Measurements from ENCODE around the gene SH3RF3. TPM values are rescaled to one million over a fixed set of nuclear protein-coding genes. Genes with fewer than 3 reads are reported as not detected.

Gene SH3RF3
- total RNA-seq, 2 donors from 2014 or later: 1.5 to 1.8 TPM

DNA sequence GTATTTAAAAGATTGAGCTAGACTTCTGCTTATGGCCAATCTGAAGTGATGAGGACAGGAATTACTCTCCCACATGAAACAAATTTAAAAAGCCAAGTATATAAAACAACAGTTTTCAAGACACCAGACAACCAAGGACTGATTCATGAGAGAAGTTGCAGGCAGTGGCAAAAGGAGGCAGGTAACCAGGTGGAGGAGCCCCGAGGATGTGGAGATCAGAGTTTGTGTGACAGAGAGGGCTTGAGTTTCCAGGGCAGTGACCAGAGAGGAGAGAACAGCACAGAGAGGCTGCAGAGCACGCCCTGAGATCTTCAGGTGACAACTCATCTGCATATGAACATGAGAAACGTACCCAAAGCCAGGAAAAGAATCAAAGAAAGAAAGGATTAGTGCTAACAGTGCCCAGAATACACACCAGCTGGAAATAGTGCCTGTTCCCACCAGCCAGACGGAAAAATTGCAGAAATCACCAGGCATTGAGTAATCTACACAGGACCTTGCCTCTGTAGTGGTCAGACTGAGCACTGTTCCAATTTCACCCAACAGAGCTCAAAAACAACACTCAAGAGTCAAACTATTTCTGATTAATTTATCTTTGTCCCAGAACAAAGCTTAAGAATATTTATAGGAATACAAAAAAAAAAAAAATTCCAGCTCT lies 311.6 kb downstream of the SH3RF3 start:
- WGBS, 2 experiments (ENCODE audit: insufficient coverage in 1 of 2, insufficient read length in 1 of 2): 81 to 84% methylated on average over 4 of the region's 4 CpGs
- H3K4me3 Mint-ChIP-seq: no peak overlapping the region
- no peaks in the 10 kb centered on the region for H3K27me3 Mint-ChIP-seq (ENCODE audit: insufficient read depth)
- TF ChIP-seq, protein P1, sequence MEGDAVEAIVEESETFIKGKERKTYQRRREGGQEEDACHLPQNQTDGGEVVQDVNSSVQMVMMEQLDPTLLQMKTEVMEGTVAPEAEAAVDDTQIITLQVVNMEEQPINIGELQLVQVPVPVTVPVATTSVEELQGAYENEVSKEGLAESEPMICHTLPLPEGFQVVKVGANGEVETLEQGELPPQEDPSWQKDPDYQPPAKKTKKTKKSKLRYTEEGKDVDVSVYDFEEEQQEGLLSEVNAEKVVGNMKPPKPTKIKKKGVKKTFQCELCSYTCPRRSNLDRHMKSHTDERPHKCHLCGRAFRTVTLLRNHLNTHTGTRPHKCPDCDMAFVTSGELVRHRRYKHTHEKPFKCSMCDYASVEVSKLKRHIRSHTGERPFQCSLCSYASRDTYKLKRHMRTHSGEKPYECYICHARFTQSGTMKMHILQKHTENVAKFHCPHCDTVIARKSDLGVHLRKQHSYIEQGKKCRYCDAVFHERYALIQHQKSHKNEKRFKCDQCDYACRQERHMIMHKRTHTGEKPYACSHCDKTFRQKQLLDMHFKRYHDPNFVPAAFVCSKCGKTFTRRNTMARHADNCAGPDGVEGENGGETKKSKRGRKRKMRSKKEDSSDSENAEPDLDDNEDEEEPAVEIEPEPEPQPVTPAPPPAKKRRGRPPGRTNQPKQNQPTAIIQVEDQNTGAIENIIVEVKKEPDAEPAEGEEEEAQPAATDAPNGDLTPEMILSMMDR (conservative IDR thresholded peaks at IDR 0.05): no peak
- DNase-seq: peak; percentile 28
- H3K4me3 ChIP-seq (ENCODE audit: low read length): no peak overlapping the region
- H3K9me3 Mint-ChIP-seq: peaks cover 44% of the 10 kb centered on the region
- no peaks in the 10 kb centered on the region for H3K4me1 ChIP-seq (ENCODE audit: control insufficient read depth, insufficient read depth, low read length)
- no peaks in the 10 kb centered on the region for H3K36me3 ChIP-seq (ENCODE audit: control insufficient read depth, insufficient read depth, low read length)
- H3K27me3 ChIP-seq (ENCODE audit: control insufficient read depth, insufficient read depth, low read length, poor library complexity, severe bottlenecking): no peaks in the 10 kb centered on the region
- H3K9me3 ChIP-seq (ENCODE audit: control insufficient read depth, low read length): peaks cover 34% of the 10 kb centered on the region
- H3K27ac ChIP-seq (ENCODE audit: low read depth, low read length): no peak overlapping the region
- H3K9ac ChIP-seq (ENCODE audit: extremely low read depth, low read length, poor library complexity, severe bottlenecking): no peak overlapping the region
- peaks cover 29% of the 10 kb centered on the region for H3K4me1 Mint-ChIP-seq
- no peak overlapping the region for H3K27ac Mint-ChIP-seq
- peaks cover 9% of the 10 kb centered on the region for H3K36me3 Mint-ChIP-seq (ENCODE audit: low read depth)

DNA sequence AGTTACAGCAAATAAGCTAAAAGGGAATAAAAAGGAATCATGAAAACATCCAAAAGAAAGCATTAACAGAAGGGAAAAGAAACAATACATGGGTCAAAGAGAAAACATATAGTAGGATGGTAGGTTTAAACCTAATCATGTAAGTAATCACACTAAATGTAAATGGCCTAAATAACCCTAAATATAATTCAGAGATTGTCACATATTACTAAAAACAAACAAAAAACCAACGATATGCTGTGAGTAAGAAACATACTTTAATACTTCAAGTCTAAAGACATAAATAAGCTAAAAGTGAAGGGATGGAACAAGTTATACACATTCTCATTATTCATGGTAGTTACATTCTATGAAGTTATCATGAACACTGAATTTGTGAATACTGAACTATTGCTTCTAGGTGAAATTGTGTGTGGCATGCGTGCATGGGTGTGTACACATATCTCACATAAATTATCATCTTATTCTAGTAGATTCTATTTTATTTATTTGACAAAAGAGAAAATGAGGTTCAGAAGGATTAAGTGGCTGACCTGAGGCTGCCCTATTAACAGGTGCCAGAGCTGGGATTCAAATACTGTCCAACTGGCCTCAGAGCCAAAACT lies 313.8 kb downstream of the SH3RF3 start:
- H3K9me3 Mint-ChIP-seq: peaks cover 48% of the 10 kb centered on the region
- H3K27ac Mint-ChIP-seq: no peak overlapping the region
- no peak overlapping the region for H3K4me3 ChIP-seq (ENCODE audit: low read length)
- DNase-seq: no peak
- peaks cover 35% of the 10 kb centered on the region for H3K9me3 ChIP-seq (ENCODE audit: control insufficient read depth, low read length)
- no peaks in the 10 kb centered on the region for H3K36me3 ChIP-seq (ENCODE audit: control insufficient read depth, insufficient read depth, low read length)
- peaks cover 9% of the 10 kb centered on the region for H3K36me3 Mint-ChIP-seq (ENCODE audit: low read depth)
- no peak overlapping the region for H3K9ac ChIP-seq (ENCODE audit: extremely low read depth, low read length, poor library complexity, severe bottlenecking)
- 83% methylated on average over 1 of the region's 2 CpGs; no CpG with 5 or more reads in 1 of the 2 experiments for WGBS, 2 experiments (ENCODE audit: insufficient coverage in 1 of 2, insufficient read length in 1 of 2)
- H3K4me3 Mint-ChIP-seq: no peak overlapping the region
- no peaks in the 10 kb centered on the region for H3K4me1 ChIP-seq (ENCODE audit: control insufficient read depth, insufficient read depth, low read length)
- no peak overlapping the region for H3K27ac ChIP-seq (ENCODE audit: low read depth, low read length)
- H3K27me3 ChIP-seq (ENCODE audit: control insufficient read depth, insufficient read depth, low read length, poor library complexity, severe bottlenecking): no peaks in the 10 kb centered on the region
- H3K27me3 Mint-ChIP-seq (ENCODE audit: insufficient read depth): no peaks in the 10 kb centered on the region
- TF ChIP-seq, protein P1 (conservative IDR thresholded peaks at IDR 0.05): no peak
- H3K4me1 Mint-ChIP-seq: peaks cover 14% of the 10 kb centered on the region

DNA sequence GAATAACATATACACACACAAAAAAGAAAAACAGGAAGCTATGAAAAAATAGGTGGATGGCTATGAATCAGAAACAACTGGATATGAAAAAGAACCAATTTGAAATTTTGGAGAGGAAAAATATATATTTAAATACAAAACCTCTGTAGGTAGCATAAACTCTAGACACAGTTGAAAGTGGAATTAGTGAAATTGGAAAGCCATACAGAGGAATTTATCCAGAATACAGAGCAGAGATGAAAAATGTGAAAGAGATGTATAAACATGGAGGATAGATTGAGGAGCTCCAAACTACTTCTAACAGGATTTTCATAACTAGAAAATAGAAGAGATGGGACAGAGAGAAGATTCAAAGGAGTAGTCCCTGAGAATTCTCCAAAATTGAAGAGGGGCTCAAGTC lies 315.9 kb downstream of the SH3RF3 start:
- no peaks in the 10 kb centered on the region for H3K27me3 ChIP-seq (ENCODE audit: control insufficient read depth, insufficient read depth, low read length, poor library complexity, severe bottlenecking)
- peaks cover 35% of the 10 kb centered on the region for H3K9me3 ChIP-seq (ENCODE audit: control insufficient read depth, low read length)
- TF ChIP-seq, protein P1 (conservative IDR thresholded peaks at IDR 0.05): no peak
- no peak overlapping the region for H3K9ac ChIP-seq (ENCODE audit: extremely low read depth, low read length, poor library complexity, severe bottlenecking)
- no peak overlapping the region for H3K4me3 ChIP-seq (ENCODE audit: low read length)
- H3K9me3 Mint-ChIP-seq: peaks cover 48% of the 10 kb centered on the region
- no peak overlapping the region for H3K27ac ChIP-seq (ENCODE audit: low read depth, low read length)
- no peaks in the 10 kb centered on the region for H3K4me1 ChIP-seq (ENCODE audit: control insufficient read depth, insufficient read depth, low read length)
- peaks cover 9% of the 10 kb centered on the region for H3K36me3 Mint-ChIP-seq (ENCODE audit: low read depth)
- no peaks in the 10 kb centered on the region for H3K36me3 ChIP-seq (ENCODE audit: control insufficient read depth, insufficient read depth, low read length)
- no peak overlapping the region for H3K4me3 Mint-ChIP-seq
- no peaks in the 10 kb centered on the region for H3K27me3 Mint-ChIP-seq (ENCODE audit: insufficient read depth)
- peaks cover 1% of the 10 kb centered on the region for H3K4me1 Mint-ChIP-seq
- DNase-seq: no peak
- no peak overlapping the region for H3K27ac Mint-ChIP-seq
